Stimulated activated CD4-positive, alpha-beta T cell treated with anti-CD3 and anti-CD28 coated beads, Interleukin-15, amount 100 ng/mL, for 48 hours (primary cell): ENCODE measurements around the gene DEPP1.

Source experiments
- DNase-seq, 2 donors: peaks; one replicate each; pipeline ENCODE4 v3.0.0-alpha.2; 2020; ENCODE audit warnings: low read depth in 2 of 2

Gene DEPP1

DNA sequence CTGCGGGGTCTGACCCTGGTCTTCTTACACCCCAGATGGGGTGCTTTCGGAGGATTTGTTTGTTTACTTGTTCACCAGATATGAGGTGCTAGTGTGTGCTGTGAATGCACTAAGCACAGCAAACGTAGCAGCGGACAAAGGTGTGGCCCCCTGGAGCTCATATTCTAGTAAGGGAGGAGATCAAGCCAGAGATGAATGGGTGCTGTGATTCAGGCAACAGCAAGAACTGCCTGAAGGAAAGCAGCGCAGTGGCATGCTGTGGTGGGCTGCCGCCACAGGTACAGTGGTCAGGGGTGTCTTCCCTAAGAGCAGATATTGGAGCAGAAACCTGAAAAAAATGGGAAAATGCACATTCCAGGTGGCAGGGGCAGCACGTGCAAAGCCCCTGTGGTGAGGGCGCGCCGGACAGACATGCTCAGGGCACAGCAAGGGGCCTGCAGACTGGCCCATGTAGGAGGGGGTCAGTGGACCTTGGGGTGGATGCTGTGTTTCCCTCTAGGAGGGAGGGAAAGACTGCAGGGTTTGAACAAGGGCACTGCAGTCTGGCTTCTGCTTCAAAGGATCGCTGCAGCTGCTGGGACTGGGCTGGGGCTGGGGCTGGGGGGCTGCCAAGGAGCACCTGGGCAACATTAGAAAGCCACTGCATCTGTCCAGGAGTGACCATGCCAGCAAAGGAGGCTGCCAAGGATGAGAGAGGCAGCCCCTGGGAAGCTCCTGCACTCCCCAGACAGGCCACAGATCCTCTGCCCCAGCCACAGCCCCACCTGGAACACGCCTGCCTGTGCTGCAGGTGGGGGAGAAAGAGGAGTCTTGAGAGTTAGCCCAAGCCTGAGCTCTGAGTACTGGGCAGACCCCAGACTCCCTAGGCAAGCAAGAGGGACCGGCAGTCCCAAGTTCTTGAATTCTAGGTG lies 927 bp upstream of the DEPP1 start:
- no peak for DNase-seq

DNA sequence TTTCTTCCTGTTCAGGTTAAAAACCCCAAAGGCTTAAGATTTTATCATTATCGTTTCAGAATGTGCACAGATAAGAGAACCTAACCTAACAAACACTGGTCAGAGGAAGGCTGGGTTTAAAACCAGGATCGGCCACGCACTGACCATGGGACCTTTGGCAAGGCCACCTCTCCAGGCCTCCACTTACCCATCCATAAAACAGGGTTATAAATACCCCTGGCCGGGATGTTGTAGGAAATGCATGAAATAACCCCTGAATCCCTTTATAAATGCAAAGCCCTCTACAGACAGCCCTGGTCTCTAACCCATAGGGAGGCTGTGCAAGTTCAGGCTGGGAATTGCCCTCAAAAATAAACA lies 418 bp downstream of the DEPP1 start:
- DNase-seq, result no peak

GRCh38 chr10:44977287-44978212 lies 1.1 kb downstream of the DEPP1 start:
- no peak for DNase-seq

DNA sequence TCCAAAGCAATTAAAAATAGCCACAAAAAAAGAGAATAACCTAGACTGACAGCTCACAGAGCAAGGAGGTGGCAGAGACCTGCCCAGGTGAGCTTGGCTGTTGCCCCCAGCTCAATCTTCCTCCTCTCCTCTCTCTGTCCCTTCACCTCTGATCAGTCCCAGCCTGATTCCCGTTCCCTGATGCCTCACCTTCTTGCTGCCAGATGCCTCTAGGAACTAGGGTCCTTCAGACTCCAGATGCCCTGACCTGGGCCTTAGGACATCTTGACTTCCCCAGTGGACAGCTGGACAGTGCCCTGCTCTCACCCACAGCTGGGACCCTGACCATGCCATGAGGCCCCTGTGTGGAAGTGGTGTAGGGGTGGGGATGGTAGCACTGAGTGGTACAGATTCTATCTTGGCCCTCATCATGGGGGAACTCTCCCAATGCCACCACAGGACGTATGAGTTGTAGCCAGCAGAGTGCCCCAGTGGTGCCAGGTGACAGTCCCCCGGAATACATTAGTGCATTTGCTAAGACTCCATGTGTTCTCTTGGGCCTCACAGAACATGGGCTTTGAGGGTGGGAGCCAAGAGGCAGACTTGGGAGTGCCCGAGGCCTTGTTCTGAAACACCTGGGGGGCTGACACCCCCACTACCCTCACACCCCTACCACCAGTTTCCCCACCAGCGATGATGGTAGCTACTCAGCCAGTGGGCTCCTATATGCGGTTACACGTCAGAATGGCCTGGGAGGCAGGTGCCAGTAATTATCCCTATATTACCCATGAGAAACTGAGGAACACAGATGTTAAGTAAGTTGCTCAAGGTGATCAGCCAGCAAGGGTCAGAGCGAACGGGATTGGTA lies 2.0 kb downstream of the DEPP1 start:
- DNase-seq, result no peak

- DNase-seq, result no peak
Measured at GRCh38 chr10:44975431-44976331, 2.9 kb downstream of the DEPP1 start.

- peak in 1 of 2 donors; percentile 49 for DNase-seq
Measured at GRCh38 chr10:44974628-44975430, 3.8 kb downstream of the DEPP1 start.

GRCh38 chr10:44974082-44974627 lies 4.5 kb downstream of the DEPP1 start:
- no peak for DNase-seq

DNA sequence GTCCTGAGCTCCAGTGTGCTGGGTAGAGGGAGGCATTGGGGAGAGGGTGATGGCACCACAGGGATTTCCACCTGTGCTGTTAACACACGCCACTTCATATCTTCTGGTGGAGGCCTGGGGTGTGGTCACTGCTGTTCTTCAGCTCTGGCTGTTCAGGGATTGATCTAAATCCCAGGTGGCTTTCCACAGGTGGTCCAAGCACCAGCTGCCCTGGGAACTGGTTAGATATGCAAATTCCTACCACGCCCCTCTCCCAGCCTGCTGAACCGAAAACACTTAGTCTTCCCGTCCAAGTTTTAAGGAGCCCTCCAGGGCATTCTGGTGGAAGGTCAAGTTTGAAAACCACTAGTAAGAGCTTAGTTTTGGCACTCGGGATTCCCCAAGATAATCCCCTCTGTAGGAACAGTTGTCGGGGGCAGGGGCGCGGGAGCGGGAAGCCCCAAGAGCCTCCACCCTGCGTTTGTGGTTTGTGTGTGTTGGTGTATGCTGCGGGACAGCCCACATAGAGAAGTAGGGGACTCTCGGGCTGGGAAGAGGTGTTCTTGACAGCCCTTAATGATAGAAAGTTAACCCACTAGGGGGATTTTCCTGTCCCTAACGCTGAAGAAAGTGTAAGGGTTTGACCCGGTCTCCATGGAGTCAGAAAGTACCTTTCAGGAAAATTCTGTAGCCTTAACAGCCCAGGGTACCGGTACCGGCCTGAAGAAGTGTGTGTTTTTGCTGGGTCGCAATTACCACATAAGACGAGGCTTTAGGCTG lies 5.1 kb downstream of the DEPP1 start:
- no peak for DNase-seq

GRCh38 chr10:44972874-44973306 lies 5.7 kb downstream of the DEPP1 start:
- DNase-seq, result no peak

- no peak for DNase-seq
Measured at GRCh38 chr10:44971935-44972757, 6.5 kb downstream of the DEPP1 start.

DNA sequence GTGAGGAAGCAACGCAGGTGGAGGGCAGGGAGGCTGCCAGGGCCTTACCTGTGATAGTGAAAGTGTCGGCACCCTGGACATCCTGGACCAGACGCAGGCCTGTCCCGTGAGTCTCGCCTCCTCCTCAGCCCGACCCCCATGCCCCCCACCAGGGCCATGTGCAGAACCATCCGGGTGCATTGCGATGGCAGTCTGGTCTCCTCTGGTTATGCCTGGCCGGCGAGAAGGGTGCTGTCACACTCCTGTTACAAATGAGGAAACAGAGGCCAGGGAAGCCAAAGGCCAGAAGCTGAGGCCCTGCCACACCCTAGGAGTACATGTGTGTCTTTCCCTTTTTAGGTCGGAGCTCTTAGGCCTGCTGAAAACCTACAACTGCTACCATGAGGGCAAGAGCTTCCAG lies 7.2 kb downstream of the DEPP1 start:
- DNase-seq, result no peak

DNA sequence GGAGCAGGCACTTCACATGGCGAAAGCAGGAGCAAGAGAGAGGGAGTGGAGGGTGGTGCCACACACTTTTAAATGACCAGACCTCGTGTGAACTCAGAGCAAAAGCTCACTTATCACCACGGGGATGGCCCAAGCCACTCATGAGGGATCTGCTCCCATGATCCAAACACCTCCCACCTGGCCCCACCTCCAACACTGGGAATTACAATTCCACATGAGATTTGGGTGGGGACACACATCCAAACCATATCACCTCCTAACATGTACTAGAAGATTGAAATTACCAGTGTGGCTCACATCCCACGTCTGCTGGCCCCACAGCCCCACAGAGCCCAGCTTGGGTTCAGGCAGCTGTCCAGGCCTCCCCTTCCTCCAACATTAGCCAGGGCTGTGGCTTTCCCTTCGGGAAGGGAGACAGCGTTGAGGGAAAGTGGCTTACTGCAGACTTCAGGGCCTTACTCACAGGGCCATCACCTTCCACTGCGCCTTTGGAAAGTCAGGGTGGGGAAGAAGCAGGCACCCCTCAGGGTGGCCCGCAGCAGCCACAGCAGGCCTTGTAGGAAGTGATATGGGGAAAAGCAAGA lies 7.7 kb downstream of the DEPP1 start:
- no peak for DNase-seq

DNA sequence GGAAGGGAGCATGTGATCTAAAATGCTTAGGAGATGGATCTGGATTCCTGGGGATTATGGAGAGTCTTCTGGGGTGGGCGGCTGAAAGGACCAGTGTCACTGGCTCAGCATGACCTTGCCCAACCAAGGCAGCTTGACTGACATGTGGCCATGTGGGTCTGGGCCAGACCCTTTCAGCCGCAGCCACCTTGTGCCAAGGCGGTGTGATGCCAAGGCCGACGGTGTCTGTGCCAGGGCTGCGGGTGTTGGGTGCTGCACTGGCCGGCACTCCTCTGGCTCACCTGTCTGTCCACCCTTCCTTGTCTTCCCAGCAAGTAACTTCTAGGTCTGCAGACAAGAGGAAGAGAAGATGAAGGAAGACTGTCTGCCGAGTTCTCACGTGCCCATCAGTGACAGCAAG lies 8.8 kb downstream of the DEPP1 start:
- no peak for DNase-seq

DNA sequence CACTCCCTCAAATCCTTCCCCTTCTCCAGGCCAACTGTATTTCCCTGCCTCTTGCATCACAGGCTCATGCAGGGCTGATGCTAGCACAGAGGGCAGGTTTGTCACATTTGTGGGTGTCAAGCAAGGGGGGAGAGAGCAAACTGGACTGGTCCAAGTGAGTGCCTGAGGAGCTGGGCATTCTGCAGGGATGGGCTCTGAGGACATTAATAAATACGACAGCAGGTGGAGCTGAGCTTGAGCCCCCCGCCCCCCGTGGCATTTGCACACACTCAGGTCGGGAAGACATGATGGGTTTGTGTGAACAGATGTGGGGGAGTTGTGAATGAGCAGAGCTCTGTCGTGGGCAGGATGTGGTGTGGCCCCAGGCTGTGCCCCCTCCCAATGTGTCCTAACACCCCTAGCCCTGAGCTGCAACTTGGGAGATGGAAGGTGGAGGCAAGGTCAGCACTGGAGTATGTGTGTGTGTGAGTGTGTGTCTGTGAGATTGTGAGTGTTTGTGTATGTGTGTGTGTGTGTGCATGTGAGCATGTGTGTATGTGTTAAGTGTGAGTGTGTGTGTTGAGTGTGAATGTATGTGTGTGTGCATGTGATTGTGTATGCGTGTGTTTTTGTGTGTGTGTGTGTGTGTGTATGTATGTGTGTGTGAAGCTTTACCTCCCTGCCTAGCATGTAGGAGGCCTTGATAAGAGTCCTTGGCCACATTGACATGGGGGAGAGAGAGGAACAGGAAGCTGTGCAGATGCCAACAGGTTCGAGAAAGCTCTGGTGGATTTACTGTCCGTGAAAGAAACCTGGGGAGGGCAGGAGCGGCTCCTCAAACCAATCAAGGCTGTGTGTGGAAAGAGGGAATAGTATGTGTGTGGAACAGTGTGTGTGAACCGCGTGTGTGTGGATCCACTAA lies 9.9 kb downstream of the DEPP1 start:
- DNase-seq, result no peak

DNA sequence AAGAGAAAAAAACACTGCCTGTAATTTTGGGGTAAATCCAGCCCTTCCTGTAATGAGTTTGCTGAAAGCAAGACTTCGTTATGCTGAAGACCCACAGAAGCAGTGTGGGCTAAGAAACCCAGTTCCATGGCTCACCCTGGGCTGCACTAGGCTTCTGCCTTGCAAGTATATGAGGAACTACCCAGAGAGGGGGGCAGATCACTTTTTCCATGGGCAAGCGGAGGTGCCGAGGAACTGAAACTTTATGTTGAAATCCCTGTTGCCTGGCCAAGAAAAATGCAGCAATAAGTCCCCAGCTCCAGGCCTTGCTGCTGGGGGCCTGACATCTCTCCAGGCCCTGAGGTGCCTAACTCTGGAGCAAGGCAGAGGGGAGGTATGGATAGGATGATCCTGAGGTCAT lies 10.5 kb downstream of the DEPP1 start:
- DNase-seq, result no peak

DNA sequence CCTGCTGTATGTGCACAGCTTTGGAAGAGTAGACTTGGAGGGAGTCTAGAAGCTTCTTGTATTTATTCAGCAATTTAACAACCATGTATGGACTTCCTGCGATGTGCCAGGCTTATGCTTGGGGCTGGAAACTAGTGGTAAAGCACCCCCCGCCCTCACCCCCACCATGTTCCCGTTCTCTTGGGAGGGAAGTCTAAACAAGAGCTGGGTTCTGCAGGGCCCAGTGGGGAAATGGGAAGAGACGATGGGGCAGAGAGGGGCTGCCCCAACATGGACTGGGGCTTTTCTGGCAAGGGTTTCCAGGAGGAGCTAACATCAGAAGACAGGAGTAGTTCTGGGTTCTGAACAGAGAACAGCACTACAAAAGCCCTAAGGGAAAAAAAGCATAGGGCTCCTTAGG lies 11.0 kb downstream of the DEPP1 start:
- no peak for DNase-seq
